ENCODE measurements around the gene KDM4C. TPM values are rescaled to one million over a fixed set of nuclear protein-coding genes. Genes with fewer than 3 reads are reported as not detected.
A peak's percentile ranks its signal among the peaks of the same experiment; 100 is the strongest.

The KDM4C gene
- total and polyA plus RNA-seq, 2 of the 4 experiments (the other 2 are of a cell fraction) = 11.8 to 23.8 TPM

- dilution Hi-C loops (cut with HindIII; ENCODE audit: low sequenced_read_pairs, unreplicated experiment) (no loop called here), intact Hi-C loops (cut with micrococcal nuclease) (no loop called here), in situ Hi-C loops (cut with MboI; ENCODE audit: low sequenced_read_pairs) (no loop called here)
- peak; percentile 74 for ATAC-seq (ENCODE audit: low read depth)
- WGBS, 2 experiments (ENCODE audit: extremely low coverage in 2 of 2, insufficient read length in 1 of 2) = no CpG with 5 or more reads among the region's 8 CpGs
- H3K9ac ChIP-seq (ENCODE audit: low read depth, low read length) = peak overlapping the region; percentile 7; the same call in 1 of the 2 replicates
- no peak overlapping the region for H2AFZ ChIP-seq (replicated peaks; ENCODE audit: low read length, poor library complexity)
- no peaks in the 10 kb centered on the region; a peak in 1 of 4 replicates for H3K79me1 ChIP-seq (ENCODE audit: low read depth in 1 of 2, low read length in 2 of 2)
- no TSS peak for BruUV-seq (replicated peaks)
- peak overlapping the region; percentile 57; the same call in 1 of the 2 replicates for H3K14ac ChIP-seq (replicated peaks; ENCODE audit: low read depth, low read length)
- H2BK20ac ChIP-seq (ENCODE audit: low read depth, low read length) = peak overlapping the region; percentile 77
- no peaks in the 10 kb centered on the region for H3K9me3 ChIP-seq (ENCODE audit: control insufficient read depth, insufficient read depth, low read length)
- peak overlapping the region in 1 of 2 experiments; percentile 71; a peak in 1 of 4 replicates for H4K8ac ChIP-seq (ENCODE audit: low read depth in 2 of 2, low read length in 2 of 2)
- peaks cover 21% of the 10 kb centered on the region for H3K4me1 ChIP-seq (ENCODE audit: control insufficient read depth, insufficient read depth, low read length)
- H3K23ac ChIP-seq (ENCODE audit: low read depth, low read length) = 0 out of 2 replicates have a peak overlapping the region, but pooled peaks have one; percentile 31
- no peak for TF ChIP-seq MAZ (IDR thresholded peaks at IDR 0.05; ENCODE audit: borderline replicate concordance, low read depth, low read length)
- no peak for TF ChIP-seq SMC3 (IDR thresholded peaks at IDR 0.05; ENCODE audit: low read depth, low read length)
- TF ChIP-seq RFX5 (IDR thresholded peaks at IDR 0.05; ENCODE audit: low read depth, low read length) = no peak
- 0 out of 2 replicates have a peak, but pooled peaks have one; percentile 5 for TF ChIP-seq FOS (IDR thresholded peaks at IDR 0.05; ENCODE audit: low read depth, low read length)
- peak overlapping the region; percentile 62 for H3K4me2 ChIP-seq (ENCODE audit: low read depth, low read length)
- peak overlapping the region; percentile 64 for H2BK5ac ChIP-seq (ENCODE audit: low read depth, low read length, poor library complexity, severe bottlenecking)
- peak overlapping the region; percentile 45; the same call in 1 of the 2 replicates for H3K27ac ChIP-seq (ENCODE audit: insufficient read depth, low read length)
- H2BK120ac ChIP-seq (ENCODE audit: low read depth, low read length) = peak overlapping the region; percentile 77
- peak overlapping the region; percentile 43 for H4K91ac ChIP-seq (ENCODE audit: insufficient read depth, low read depth, low read length)
- peak overlapping the region; percentile 62; the same call in 1 of the 2 replicates for H3K56ac ChIP-seq (ENCODE audit: extremely low read depth, insufficient read depth, low read length)
- 0 out of 2 replicates have a peak overlapping the region, but pooled peaks have one; percentile 8 for H3K4me3 ChIP-seq (ENCODE audit: insufficient read depth, low read depth, low read length)
- peak overlapping the region; percentile 29; the same call in 1 of the 2 replicates for H2AK5ac ChIP-seq (ENCODE audit: low read depth, low read length)
- ChIA-PET CTCF (interaction anchor here (0.7 kb wide), 1 partner anchor 72 kb away, joined by 3 read pairs; no protein-coding TSS in a partner anchor), POLR2A (ENCODE audit: unreplicated experiment) (no interaction called here)
- H3K9me1 ChIP-seq (ENCODE audit: insufficient read depth, low read length) = peaks cover 16% of the 10 kb centered on the region
- no peaks in the 10 kb centered on the region for H3K36me3 ChIP-seq (ENCODE audit: control insufficient read depth, insufficient read depth, low read length)
- no peak overlapping the region; the same call in 1 of the 3 replicates for H2BK15ac ChIP-seq (ENCODE audit: low read depth, low read length)
- H4K20me1 ChIP-seq (ENCODE audit: insufficient read depth, low read length) = no peaks in the 10 kb centered on the region
- H3K27me3 ChIP-seq (ENCODE audit: control insufficient read depth, insufficient read depth, low read length) = no peaks in the 10 kb centered on the region
- H3K18ac ChIP-seq (ENCODE audit: low read depth, low read length) = peak overlapping the region; percentile 63
- peak; percentile 66 for DNase-seq
- peak overlapping the region; percentile 47 for H4K5ac ChIP-seq (ENCODE audit: low read depth, low read length)
- peak overlapping the region; percentile 64 for H3K4ac ChIP-seq (ENCODE audit: low read depth, low read length)
- peak overlapping the region; percentile 30 for H2AK9ac ChIP-seq (replicated peaks; ENCODE audit: low read depth, low read length, poor library complexity)
Measured at GRCh38 chr9:7145361-7146069, 387.7 kb downstream of the KDM4C start.
